Glutamatergic neuron (in vitro differentiated cells): ENCODE results near the gene ADM. TPM values are rescaled to one million over a fixed set of nuclear protein-coding genes. Genes with fewer than 3 reads are reported as not detected.

ENCODE experiments used
- DNase-seq: peaks from one replicate; pipeline ENCODE4 v3.0.0; 2022
- H3K27ac Mint-ChIP-seq: one replicate; pipeline ENCODE4 v1.8.0; 2020; ENCODE audit warnings: mild to moderate bottlenecking, mixed read lengths, inconsistent platforms; ENCODE audit not compliant: unreplicated experiment
- H3K27me3 Mint-ChIP-seq: one replicate; pipeline ENCODE4 v1.8.0; 2020; ENCODE audit warnings: mild to moderate bottlenecking, moderate library complexity, mixed read lengths, inconsistent platforms; ENCODE audit not compliant: unreplicated experiment
- H3K36me3 Mint-ChIP-seq: one replicate; pipeline ENCODE4 v1.8.0; 2020; ENCODE audit warnings: mild to moderate bottlenecking, mixed read lengths, inconsistent platforms; ENCODE audit not compliant: unreplicated experiment
- H3K4me1 Mint-ChIP-seq: one replicate; pipeline ENCODE4 v1.8.0; 2020; ENCODE audit warnings: mild to moderate bottlenecking, low read depth, mixed read lengths, inconsistent platforms; ENCODE audit not compliant: unreplicated experiment
- H3K4me3 Mint-ChIP-seq: one replicate; pipeline ENCODE4 v1.8.0; 2020; ENCODE audit warnings: mild to moderate bottlenecking, mixed read lengths, inconsistent platforms; ENCODE audit not compliant: unreplicated experiment
- H3K9me3 Mint-ChIP-seq: one replicate; pipeline ENCODE4 v1.8.0; 2020; ENCODE audit warnings: mild to moderate bottlenecking, moderate library complexity, mixed read lengths, inconsistent platforms; ENCODE audit not compliant: unreplicated experiment
- total RNA-seq: library from RNA; stranded (reverse); fragmentation: NEBNext Ultra II Directional; extraction: Animal tissue kit (Norgen Biotek cat#: 25700); gene quantifications from one replicate; pipeline ENCODE4 v1.2.1, GENCODE V29; 2021; ENCODE audit not compliant: unreplicated experiment
- TF ChIP-seq, protein P1 (sequence below): fragments of 200-600 bp; sonication (generic); IDR thresholded peaks from one replicate; pipeline ENCODE4 v1.5.0; 2021; ENCODE audit not compliant: partially characterized antibody, unreplicated experiment

Gene ADM
- total RNA-seq, 1 donor from 2014 or later, result 0.22 TPM

GRCh38 chr11:10348650-10349280, 43.9 kb downstream of the ADM start:
- no peak overlapping the region for H3K4me3 Mint-ChIP-seq
- H3K27me3 Mint-ChIP-seq, result no peaks in the 10 kb centered on the region
- peaks cover 3% of the 10 kb centered on the region for H3K9me3 Mint-ChIP-seq
- DNase-seq, result no peak
- H3K27ac Mint-ChIP-seq, result no peak overlapping the region
- TF ChIP-seq, protein P1, sequence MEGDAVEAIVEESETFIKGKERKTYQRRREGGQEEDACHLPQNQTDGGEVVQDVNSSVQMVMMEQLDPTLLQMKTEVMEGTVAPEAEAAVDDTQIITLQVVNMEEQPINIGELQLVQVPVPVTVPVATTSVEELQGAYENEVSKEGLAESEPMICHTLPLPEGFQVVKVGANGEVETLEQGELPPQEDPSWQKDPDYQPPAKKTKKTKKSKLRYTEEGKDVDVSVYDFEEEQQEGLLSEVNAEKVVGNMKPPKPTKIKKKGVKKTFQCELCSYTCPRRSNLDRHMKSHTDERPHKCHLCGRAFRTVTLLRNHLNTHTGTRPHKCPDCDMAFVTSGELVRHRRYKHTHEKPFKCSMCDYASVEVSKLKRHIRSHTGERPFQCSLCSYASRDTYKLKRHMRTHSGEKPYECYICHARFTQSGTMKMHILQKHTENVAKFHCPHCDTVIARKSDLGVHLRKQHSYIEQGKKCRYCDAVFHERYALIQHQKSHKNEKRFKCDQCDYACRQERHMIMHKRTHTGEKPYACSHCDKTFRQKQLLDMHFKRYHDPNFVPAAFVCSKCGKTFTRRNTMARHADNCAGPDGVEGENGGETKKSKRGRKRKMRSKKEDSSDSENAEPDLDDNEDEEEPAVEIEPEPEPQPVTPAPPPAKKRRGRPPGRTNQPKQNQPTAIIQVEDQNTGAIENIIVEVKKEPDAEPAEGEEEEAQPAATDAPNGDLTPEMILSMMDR, result no peak
- H3K36me3 Mint-ChIP-seq, result no peaks in the 10 kb centered on the region
- peaks cover 9% of the 10 kb centered on the region for H3K4me1 Mint-ChIP-seq

DNA sequence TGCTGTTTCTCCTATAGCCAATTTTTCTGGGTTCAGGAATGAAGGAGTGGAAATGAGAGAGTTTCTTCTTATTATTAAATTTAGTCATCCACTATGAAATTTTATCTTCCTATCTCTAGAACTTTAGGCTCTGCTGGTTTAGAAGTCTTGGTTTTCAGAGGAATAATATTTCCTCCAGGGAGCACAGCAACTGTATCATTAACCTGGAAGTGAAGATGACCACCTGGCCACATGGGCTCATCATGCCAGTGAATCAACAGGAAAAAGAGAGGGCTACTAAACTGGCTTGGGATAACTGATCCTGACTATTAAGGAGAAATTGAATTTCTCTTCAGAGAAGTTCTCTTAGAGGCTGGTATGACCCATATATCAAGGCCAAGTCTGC, 44.4 kb downstream of the ADM start:
- Mint-ChIP-seq H3K9me3 (peaks cover 3% of the 10 kb centered on the region), H3K36me3 (no peaks in the 10 kb centered on the region), H3K27ac (no peak overlapping the region), H3K27me3 (no peaks in the 10 kb centered on the region), H3K4me3 (no peak overlapping the region), H3K4me1 (peaks cover 9% of the 10 kb centered on the region)
- TF ChIP-seq, protein P1, result no peak
- DNase-seq, result no peak

GRCh38 chr11:10349806-10350205, 44.9 kb downstream of the ADM start:
- no peak for DNase-seq
- Mint-ChIP-seq H3K4me1 (peaks cover 9% of the 10 kb centered on the region), H3K27ac (no peak overlapping the region), H3K27me3 (no peaks in the 10 kb centered on the region), H3K4me3 (no peak overlapping the region), H3K36me3 (no peaks in the 10 kb centered on the region), H3K9me3 (peaks cover 3% of the 10 kb centered on the region)
- TF ChIP-seq, protein P1, result no peak

GRCh38 chr11:10350334-10350733, 45.5 kb downstream of the ADM start:
- Mint-ChIP-seq H3K36me3 (no peaks in the 10 kb centered on the region), H3K27me3 (no peaks in the 10 kb centered on the region), H3K4me3 (no peak overlapping the region), H3K27ac (no peak overlapping the region), H3K9me3 (peaks cover 1% of the 10 kb centered on the region), H3K4me1 (peaks cover 9% of the 10 kb centered on the region)
- TF ChIP-seq, protein P1, result no peak
- no peak for DNase-seq

- H3K4me3 Mint-ChIP-seq, result no peak overlapping the region
- peaks cover 1% of the 10 kb centered on the region for H3K9me3 Mint-ChIP-seq
- H3K27me3 Mint-ChIP-seq, result no peaks in the 10 kb centered on the region
- no peak for DNase-seq
- no peaks in the 10 kb centered on the region for H3K36me3 Mint-ChIP-seq
- H3K4me1 Mint-ChIP-seq, result peaks cover 9% of the 10 kb centered on the region
- TF ChIP-seq, protein P1, result no peak
- H3K27ac Mint-ChIP-seq, result no peak overlapping the region
These were observed 46.5 kb downstream of the ADM start for GRCh38 chr11:10351435-10351764.
